Sigmoid colon (tissue), 3 donors: ENCODE results near the gene EFNB1.

ENCODE experiments used
- CTCF ChIP-seq, 4 experiments: fragments of 450-650 bp in 3 of 4; fragments of 200-600 bp in 1 of 4; IDR thresholded peaks; one replicate each; pipeline ENCODE4 v1.5.1; 2016 to 2019; ENCODE audit warnings: antibody characterized with exemption in 4 of 4, mild to moderate bottlenecking in 3 of 4, moderate library complexity in 2 of 4
- POLR2A ChIP-seq, 2 donors: fragments of 450-650 bp; IDR thresholded peaks; one replicate each; pipeline ENCODE4 v1.6.1; 2016; ENCODE audit warnings: antibody characterized with exemption in 2 of 2, mild to moderate bottlenecking in 2 of 2, moderate library complexity in 2 of 2

- TF ChIP-seq CTCF (IDR thresholded peaks at IDR 0.05) (no peak), POLR2A (IDR thresholded peaks at IDR 0.05) (peak; percentile 77 to 92)
Observed at GRCh38 chrX:68828740-68829581, at the start of gene EFNB1.
